OCI-LY3 (cell line): ENCODE measurements around the gene ARFRP1.
"Not testable (repeated sequence)": the region's sequence is repeated elsewhere in the genome, so short reads cannot be mapped to it uniquely, and the experiment has no call there.

Experiments used
- H2AFZ ChIP-seq: fragments of 200-600, 300-600 bp; shearing (Covaris generic); 2 replicates; pipeline ENCODE4 v1.6.0; 2014; ENCODE audit warnings: antibody characterized with exemption, low read depth, low read length
- H3K27ac ChIP-seq: fragments of 200-600, 300-600 bp; sonication (generic); 2 replicates; pipeline ENCODE4 v1.5.1; 2014; ENCODE audit warnings: mild to moderate bottlenecking, low read length, moderate library complexity, mixed read lengths
- H3K27me3 ChIP-seq: fragments of 200-600, 300-600 bp; sonication (generic); 2 replicates; pipeline ENCODE4 v1.6.1; 2014; ENCODE audit warnings: low read depth, low read length, mixed read lengths
- H3K36me3 ChIP-seq: fragments of 200-600, 300-600 bp; sonication (generic); replicated peaks from 2 replicates; pipeline ENCODE3; 2014; ENCODE audit warnings: low read depth, low read length, mixed read lengths
- H3K4me1 ChIP-seq: fragments of 300-600, 200-600 bp; sonication (generic); 2 replicates; pipeline ENCODE4 v1.6.1; 2014; ENCODE audit warnings: low read length, mixed read lengths
- H3K4me2 ChIP-seq: fragments of 200-600, 300-600 bp; sonication (generic); 2 replicates; pipeline ENCODE4 v1.6.1; 2014; ENCODE audit warnings: low read length, mixed read lengths
- H3K4me3 ChIP-seq: fragments of 300-600, 200-600 bp; sonication (generic); 2 replicates; pipeline ENCODE4 v1.5.1; 2014; ENCODE audit warnings: antibody characterized with exemption, mild to moderate bottlenecking, low read length, moderate library complexity
- H3K79me2 ChIP-seq: fragments of 300-600, 200-600 bp; shearing (Covaris generic); 2 replicates; pipeline ENCODE4 v1.6.1; 2014; ENCODE audit warnings: mild to moderate bottlenecking, low read length, mixed read lengths
- H3K9ac ChIP-seq: fragments of 300-600, 200-600 bp; shearing (Covaris generic); 2 replicates; pipeline ENCODE4 v1.6.0; 2014; ENCODE audit warnings: mild to moderate bottlenecking, low read length, moderate library complexity
- H3K9me3 ChIP-seq: fragments of 200-600, 300-600 bp; shearing (Covaris generic); 2 replicates; pipeline ENCODE4 v1.6.1; 2014; ENCODE audit warnings: low read length, mixed read lengths; ENCODE audit not compliant: insufficient read depth
- H4K20me1 ChIP-seq: fragments of 200-600, 300-600 bp; sonication (generic); 2 replicates; pipeline ENCODE4 v1.6.1; 2016; ENCODE audit warnings: low read length, mixed read lengths; ENCODE audit not compliant: insufficient read depth
- EZH2phosphoT487 ChIP-seq: fragments of 200-600 bp; shearing (Covaris generic); IDR thresholded peaks from 2 replicates; pipeline ENCODE4 v1.6.1; 2018; ENCODE audit warnings: antibody characterized with exemption, mixed run types, low read depth
- TF ChIP-seq, protein P1 (sequence below): fragments of 200-600, 300-600 bp; sonication (generic); IDR thresholded peaks from 2 replicates; pipeline ENCODE4 v1.5.1; 2014; ENCODE audit warnings: antibody characterized with exemption, low read length, low read depth

ARFRP1 gene

DNA sequence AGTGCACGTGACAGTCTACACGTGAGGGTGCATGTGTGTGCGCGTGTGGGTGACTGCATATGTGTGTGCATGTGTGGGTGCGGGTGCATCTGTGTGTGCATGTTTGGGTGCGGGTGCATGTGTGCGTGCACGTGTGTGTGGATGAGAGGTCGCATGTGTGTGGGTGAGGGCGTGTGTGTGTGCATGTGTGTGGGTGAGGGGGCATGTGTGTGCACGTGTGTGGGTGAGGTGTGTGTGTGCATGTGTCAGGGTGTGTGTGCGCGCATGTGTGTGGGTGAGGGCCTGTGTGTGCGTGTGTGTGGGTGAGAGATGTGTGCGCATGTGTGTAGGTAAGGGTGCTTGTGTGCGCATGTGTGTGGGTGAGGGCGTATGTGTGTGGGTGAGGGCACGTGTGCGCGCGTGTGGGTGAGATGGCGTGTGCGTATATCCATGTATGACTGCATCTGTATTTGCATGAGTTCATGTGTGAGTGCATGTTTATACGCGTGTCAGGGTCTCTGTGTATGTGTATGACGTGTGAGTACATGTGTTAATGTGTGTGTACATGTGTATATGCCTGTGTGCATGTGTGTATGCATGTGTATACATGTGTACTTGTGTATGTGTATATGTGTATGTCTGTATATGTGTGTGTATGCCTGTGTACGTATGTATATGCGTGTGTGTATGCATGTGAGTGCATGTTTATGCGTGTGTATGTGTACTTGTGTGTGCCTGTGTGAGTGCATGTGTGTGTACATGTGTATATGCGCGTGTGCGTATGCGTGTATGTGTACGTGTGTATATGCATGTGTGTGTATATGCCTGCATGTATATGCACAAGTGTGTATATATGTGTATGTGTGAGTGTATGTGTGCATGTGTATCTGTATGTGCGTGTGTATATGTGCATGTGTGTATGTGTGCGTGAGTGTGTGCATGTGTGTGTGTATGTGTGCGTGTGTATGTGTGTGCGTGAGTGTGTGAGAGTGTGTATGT is 24.6 kb upstream of the ARFRP1 start:
- no peak overlapping the region for H3K9ac ChIP-seq
- no peaks in the 10 kb centered on the region for H3K27me3 ChIP-seq
- no peak overlapping the region for H2AFZ ChIP-seq
- peaks cover 18% of the 10 kb centered on the region for H3K79me2 ChIP-seq
- no peaks in the 10 kb centered on the region for H3K9me3 ChIP-seq
- H3K4me3 ChIP-seq = no peak overlapping the region
- no peak overlapping the region for H3K4me2 ChIP-seq
- peaks cover 36% of the 10 kb centered on the region for H3K36me3 ChIP-seq
- H4K20me1 ChIP-seq = no peaks in the 10 kb centered on the region
- H3K4me1 ChIP-seq = peaks cover 67% of the 10 kb centered on the region
- TF ChIP-seq, protein P1, sequence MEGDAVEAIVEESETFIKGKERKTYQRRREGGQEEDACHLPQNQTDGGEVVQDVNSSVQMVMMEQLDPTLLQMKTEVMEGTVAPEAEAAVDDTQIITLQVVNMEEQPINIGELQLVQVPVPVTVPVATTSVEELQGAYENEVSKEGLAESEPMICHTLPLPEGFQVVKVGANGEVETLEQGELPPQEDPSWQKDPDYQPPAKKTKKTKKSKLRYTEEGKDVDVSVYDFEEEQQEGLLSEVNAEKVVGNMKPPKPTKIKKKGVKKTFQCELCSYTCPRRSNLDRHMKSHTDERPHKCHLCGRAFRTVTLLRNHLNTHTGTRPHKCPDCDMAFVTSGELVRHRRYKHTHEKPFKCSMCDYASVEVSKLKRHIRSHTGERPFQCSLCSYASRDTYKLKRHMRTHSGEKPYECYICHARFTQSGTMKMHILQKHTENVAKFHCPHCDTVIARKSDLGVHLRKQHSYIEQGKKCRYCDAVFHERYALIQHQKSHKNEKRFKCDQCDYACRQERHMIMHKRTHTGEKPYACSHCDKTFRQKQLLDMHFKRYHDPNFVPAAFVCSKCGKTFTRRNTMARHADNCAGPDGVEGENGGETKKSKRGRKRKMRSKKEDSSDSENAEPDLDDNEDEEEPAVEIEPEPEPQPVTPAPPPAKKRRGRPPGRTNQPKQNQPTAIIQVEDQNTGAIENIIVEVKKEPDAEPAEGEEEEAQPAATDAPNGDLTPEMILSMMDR = no peak
- TF ChIP-seq EZH2phosphoT487 = no peak
- H3K27ac ChIP-seq = 0 out of 2 replicates have a peak overlapping the region, but pooled peaks have one; percentile 99

DNA sequence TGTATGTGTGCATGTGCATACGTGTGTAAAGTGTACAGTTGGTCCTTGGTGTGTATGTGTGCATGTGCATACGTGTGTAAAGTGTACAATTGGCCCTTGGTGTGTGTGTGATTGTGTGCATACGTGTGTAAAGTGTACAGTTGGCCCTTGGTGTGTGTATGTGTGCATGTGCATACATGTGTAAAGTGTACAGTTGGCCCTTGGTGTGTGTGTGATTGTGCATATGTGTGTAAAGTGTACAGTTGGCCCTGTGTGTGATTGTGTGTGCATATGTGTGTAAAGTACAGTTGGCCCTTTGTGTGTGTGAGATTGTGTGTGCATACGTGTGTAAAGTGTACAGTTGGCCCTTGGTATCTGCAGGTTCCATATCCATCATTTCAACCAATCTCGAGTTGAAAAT is 23.6 kb upstream of the ARFRP1 start:
- Histone ChIP-seq H3K4me1 (peaks cover 65% of the 10 kb centered on the region), H3K27me3 (no peaks in the 10 kb centered on the region), H3K27ac (peak overlapping the region; percentile 99), H3K36me3 (peaks cover 43% of the 10 kb centered on the region), H4K20me1 (no peaks in the 10 kb centered on the region), H3K4me3 (peak overlapping the region; percentile 48), H3K4me2 (peak overlapping the region; percentile 58), H3K79me2 (peaks cover 24% of the 10 kb centered on the region), H3K9me3 (peaks cover 6% of the 10 kb centered on the region; the same call in 1 of the 2 replicates), H3K9ac (peak overlapping the region; percentile 76; the same call in 1 of the 2 replicates), H2AFZ (no peak overlapping the region)
- TF ChIP-seq, protein P1 = no peak
- TF ChIP-seq EZH2phosphoT487 = no peak

DNA sequence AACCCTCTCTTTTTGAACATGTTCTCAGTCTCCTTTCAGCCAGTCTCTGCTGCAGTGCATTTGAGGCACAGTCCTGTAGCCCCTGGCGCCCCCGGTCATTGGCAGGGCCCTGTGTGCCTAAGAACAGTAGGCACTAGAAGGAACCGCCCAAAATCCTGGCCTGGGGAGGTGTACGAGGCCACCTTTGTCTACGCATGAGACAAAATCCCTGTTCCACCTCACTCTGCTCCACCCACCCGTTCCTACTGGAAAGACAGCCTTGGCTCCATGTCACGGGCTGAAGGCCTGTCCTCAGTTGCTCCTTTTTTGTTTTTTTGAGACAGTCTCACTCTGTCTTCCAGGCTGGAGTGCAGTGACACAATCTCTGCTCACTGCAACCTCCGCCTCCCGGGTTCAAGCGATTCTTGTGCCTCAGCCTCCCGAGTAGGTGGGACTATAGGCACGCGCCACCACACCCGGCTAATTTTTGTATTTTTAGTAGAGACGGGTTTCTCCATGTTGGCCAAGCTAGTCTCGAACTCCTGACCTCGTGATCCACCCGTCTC is 22.5 kb upstream of the ARFRP1 start:
- H3K4me1 ChIP-seq = peaks cover 57% of the 10 kb centered on the region
- peaks cover 11% of the 10 kb centered on the region for H3K9me3 ChIP-seq
- peak overlapping the region; percentile 58 for H3K4me2 ChIP-seq
- H4K20me1 ChIP-seq, H3K27me3 ChIP-seq, H2AFZ ChIP-seq: not testable (repeated sequence)
- H3K9ac ChIP-seq = peak overlapping the region; percentile 76
- peak overlapping the region; percentile 99 for H3K27ac ChIP-seq
- peak overlapping the region; percentile 44 for H3K4me3 ChIP-seq
- H3K79me2 ChIP-seq = peaks cover 27% of the 10 kb centered on the region
- H3K36me3 ChIP-seq = peaks cover 50% of the 10 kb centered on the region

DNA sequence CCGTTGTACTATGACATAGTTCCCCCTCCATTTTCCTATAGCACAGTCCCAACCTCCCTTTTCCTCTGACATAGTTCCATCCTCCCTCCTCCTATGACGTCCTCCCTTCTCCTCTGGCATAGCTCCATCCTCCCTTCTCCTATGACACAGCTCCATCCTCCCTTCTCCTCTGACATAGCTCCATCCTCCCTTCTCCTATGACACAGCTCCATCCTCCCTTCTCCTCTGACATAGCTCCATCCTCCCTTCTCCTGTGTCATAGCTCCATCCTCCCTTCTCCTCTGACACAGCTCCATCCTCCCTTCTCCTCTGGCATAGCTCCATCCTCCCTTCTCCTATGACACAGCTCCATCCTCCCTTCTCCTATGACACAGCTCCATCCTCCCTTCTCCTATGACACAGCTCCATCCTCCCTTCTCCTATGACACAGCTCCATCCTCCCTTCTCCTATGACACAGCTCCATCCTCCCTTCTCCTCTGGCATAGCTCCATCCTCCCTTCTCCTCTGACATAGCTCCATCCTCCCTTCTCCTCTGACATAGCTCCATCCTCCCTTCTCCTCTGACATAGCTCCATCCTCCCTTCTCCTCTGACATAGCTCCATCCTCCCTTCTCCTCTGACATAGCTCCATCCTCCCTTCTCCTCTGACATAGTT is 15.3 kb upstream of the ARFRP1 start:
- H2AFZ ChIP-seq, H3K27ac ChIP-seq, H3K9ac ChIP-seq, H3K27me3 ChIP-seq, H3K4me2 ChIP-seq, H3K4me3 ChIP-seq, H4K20me1 ChIP-seq: not testable (repeated sequence)
- peaks cover 26% of the 10 kb centered on the region for H3K79me2 ChIP-seq
- H3K4me1 ChIP-seq = peaks cover 15% of the 10 kb centered on the region
- peaks cover 49% of the 10 kb centered on the region for H3K36me3 ChIP-seq
- H3K9me3 ChIP-seq = peaks cover 18% of the 10 kb centered on the region
